HG02571 (cell line): ENCODE measurements around the gene PI16.

Source experiments
- ATAC-seq: cut with Tn5 transposase; IDR thresholded peaks from one replicate; pipeline ENCODE4 v1.9.1; 2021; ENCODE audit warnings: mild to moderate bottlenecking, moderate library complexity; ENCODE audit not compliant: unreplicated experiment

PI16 gene

DNA sequence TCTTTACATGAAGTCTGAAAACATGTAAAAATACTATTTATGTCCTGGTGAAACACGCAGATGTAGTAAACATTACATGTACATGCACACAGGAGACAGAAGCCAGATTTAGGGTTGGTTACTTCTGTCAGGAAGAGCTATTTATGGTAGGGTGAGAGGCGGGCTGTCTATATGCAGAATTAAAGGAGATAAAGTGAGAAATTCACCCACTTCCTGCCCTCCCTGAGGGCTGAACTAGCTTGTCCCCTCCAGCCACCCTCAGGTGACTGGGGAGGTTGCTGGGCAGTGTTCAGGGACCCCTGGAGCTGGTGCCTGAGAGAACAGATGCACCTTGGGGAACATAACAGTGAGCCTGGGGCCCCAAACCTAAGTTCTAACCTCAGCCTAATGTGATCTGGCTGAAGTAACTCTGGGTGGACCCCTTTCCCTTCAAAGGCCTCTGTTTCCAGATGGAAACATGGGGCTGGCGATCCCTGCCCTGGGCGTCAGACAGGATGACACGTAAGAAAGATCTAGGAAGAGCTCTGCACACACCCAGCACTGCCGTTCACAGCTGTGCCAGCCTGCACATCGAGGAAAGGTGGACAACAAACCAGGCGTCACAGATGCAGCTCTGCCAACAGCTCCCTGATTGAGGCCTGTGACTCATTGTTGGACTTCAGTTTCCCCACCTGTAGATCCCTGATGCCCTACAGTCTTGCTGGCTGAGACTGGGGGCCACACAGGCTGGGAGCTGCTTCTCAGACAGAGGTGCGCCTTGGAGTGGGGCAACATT, 1.3 kb downstream of the PI16 start:
- no peak for ATAC-seq

DNA sequence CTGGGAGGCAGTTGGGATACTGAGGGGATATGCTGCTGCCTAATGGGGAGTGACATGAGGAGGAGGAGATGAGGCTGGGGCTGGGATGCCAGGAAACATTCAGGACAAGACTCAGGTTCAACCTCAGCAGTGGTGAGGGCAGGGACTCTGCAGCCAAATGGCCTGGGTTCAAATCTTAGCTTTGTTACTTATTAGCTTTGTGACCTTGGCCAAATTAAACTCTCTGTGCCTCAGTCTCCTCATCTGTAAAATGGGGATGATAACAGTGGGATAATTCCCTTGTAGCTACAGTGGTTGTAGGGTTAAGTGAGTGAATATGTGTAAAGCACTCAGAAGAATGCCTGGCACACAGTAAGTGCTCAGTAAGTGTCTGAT, 1.9 kb downstream of the PI16 start:
- no peak for ATAC-seq

DNA sequence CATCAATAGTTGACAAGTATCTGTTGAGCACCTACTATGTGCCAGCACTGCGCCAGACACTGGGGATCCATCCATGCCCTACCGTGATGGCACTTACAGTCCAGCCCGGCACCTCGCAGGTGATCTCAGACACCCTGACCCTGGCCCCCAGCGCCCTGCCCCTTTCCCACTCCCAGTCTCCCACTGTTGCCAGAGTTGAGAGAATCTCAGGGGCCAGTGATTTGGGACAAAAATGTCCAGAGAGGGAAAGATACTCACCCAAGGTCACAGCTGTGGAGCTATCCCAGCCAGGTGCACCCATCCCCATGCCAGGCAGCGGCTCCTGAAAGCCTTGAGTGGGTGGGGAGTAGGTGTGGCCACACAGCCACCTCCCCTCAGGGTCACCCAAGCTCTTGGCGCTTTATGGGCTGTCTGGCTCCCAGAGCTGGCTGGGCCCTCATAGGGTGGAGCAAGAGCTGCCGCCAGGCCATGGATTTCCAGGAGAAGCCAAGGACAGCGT, 3.3 kb downstream of the PI16 start:
- no peak for ATAC-seq

DNA sequence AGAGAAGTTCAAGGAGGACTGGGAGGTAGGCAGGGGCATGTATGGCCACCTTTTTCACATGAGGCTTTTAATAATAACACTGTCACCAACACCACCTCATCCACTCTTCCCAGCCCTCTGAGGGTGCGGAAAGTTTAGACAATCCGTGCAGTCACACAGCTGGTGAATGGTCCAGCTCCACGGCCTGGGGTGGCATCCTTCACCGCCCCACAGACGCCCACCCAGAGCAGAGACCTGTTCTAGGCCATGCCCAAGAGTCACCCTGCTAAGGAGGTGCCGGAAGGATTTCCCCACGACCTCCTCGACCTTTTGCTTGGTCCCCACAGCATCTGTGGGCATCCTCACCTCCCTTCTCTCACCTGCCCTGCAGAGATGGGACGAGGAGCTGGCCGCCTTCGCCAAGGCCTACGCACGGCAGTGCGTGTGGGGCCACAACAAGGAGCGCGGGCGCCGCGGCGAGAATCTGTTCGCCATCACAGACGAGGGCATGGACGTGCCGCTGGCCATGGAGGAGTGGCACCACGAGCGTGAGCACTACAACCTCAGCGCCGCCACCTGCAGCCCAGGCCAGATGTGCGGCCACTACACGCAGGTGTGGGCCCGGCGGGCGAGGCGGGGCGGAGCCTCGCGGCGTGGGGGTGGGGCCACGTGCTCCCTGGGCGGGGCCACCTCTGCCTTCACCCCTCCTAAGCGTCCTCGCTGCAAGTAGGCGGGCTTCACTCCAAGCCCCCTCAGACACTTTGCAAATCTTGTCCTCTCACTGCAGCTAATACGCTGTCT, 4.4 kb downstream of the PI16 start:
- no peak for ATAC-seq

DNA sequence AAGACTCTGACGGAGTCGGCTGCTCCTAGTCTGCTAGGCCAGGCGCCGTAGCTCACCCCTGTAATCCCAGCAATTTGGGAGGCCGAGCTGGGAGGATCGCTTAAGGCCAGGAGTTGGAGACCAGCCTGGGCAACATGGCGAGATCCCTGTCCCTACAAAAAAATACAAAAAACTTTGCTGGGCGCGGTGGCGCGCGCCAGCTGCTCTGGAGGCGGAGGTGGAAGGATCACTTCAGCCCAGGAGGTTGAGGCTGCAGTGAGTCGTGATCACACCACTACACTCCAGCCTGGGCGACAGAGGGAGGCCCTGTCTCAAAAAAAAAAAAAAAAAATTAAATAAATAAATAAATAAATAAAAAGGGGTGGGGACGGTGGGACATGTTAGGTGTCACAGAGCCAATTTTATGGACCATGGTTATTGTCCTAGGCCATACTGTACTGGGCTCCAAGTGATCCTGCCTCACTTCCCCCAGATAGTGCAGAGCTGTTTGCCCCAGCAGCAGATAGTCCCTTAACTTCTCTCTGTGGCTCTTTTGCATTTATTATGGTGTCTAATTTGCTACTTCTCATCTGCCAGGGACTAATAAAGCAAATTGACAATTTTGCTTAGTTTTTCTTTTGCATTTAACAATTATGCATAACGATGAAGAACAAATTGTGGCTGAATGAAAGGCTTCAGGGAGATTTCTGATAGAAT, 5.2 kb downstream of the PI16 start:
- no peak for ATAC-seq

DNA sequence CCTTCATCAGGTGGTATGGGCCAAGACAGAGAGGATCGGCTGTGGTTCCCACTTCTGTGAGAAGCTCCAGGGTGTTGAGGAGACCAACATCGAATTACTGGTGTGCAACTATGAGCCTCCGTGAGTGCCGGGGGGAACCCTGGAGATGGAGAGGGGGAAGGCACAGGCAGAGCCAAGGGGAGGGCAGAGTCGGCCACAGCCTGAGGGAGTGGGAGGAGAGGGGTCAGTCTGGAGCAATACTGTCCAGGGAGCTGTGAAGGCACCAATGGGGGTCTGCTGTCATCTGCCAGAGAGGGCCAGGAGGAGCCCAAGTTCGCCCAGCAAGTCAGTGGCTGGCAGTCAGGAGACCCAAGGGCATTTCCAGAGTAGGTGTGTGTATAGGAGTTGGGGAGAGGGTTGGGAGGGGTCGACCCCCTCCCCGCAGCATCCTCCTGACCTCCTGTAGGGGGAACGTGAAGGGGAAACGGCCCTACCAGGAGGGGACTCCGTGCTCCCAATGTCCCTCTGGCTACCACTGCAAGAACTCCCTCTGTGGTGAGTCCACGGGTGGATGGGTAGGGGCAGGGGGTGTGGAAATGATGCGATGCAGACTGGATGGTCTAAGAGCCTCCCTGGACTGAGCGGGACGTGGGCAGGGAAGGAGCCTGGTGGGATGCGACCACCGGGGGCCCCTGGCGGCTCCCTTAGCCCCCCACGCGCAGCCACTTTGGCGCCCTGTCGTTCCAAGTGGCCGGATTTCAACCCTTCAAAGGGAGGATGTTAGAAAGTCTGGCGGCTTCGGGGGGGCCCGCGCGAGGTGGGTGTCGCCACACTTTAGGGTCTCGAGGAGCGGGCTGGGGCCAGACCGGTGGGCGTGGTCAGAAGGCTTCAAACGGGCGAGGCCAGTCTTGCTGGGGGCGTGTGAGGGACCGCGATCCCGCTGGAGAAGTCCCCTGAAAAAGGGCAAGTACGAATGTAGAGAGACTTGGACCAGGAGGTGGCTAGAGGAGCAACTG, 7.2 kb downstream of the PI16 start:
- no peak for ATAC-seq

DNA sequence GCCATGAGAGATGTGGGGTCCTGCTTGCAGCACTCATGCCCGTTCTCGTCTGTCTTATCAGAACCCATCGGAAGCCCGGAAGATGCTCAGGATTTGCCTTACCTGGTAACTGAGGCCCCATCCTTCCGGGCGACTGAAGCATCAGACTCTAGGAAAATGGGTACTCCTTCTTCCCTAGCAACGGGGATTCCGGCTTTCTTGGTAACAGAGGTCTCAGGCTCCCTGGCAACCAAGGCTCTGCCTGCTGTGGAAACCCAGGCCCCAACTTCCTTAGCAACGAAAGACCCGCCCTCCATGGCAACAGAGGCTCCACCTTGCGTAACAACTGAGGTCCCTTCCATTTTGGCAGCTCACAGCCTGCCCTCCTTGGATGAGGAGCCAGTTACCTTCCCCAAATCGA, 8.3 kb downstream of the PI16 start:
- no peak for ATAC-seq

DNA sequence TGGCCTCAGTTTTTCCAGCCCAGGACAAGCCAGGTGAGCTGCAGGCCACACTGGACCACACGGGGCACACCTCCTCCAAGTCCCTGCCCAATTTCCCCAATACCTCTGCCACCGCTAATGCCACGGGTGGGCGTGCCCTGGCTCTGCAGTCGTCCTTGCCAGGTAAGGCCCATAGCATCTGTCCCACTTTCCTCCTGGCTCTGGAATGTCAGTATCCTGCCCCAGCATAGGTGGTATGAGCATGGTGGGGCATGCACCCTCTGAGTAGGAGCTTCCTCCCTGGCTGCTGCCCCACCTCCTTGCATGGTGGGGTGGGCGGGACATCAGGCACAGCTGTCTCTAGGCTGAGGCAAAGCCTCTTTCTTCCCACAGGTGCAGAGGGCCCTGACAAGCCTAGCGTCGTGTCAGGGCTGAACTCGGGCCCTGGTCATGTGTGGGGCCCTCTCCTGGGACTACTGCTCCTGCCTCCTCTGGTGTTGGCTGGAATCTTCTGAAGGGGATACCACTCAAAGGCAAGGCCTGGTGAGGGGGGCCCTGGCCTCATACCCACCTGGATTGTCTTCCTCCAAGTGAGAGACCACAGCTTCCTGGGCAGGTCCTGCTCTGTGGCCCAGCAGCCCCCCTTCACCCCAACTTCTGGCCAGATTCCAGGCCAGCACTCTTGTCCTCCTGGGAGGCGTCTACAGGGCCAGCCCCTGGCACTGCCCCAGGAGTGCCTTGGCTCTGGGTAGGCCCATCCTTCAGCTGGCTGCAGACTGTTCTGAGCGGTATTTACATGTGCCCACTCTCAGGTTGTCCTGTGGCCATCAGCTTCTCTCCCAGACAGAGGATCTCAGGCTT, 9.1 kb downstream of the PI16 start:
- ATAC-seq = no peak

DNA sequence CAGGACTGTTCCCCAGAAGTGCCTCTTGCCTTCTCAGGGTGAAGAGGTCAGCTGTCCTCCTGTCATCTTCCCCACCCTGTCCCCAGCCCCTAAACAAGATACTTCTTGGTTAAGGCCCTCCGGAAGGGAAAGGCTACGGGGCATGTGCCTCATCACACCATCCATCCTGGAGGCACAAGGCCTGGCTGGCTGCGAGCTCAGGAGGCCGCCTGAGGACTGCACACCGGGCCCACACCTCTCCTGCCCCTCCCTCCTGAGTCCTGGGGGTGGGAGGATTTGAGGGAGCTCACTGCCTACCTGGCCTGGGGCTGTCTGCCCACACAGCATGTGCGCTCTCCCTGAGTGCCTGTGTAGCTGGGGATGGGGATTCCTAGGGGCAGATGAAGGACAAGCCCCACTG, 9.8 kb downstream of the PI16 start:
- ATAC-seq = no peak

DNA sequence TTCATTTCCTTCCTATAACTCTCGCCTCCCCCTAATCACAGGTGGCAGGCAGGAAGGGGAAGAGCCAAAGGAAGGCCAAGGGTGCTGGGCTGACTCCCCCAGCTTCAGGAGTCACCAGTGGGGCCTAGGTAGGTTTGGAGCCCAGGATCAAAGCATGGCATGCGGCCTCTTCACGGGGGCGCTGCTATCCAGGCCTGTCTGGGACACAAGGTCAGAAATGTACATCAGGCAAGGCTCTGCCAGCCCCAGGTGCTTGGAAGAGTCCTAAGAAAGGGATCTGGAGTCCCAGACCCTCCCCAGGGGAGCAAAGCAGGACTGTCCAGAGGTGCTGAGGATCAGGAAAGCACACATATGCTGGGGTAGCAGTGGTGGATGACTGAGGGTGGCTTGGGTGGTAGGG, 10.4 kb downstream of the PI16 start:
- ATAC-seq = no peak

DNA sequence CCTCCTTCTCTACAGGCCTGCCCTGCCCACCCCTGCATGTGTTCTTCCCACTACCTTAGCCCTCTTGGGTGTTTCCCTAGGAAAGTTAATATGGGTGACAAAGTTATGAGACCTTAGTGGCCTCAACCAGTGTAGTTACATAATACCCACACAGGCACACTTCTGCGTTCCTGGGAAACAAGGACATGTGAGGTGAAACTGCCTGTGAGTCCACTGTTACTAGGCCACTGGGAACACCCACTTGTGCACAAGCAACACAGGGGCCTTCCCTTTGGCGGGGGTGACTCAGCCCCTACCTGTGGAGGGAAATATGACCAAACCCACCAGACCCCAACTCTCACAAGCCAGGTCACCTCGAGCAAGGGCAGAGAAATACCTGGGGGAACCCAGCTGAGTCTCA, 12.8 kb downstream of the PI16 start:
- ATAC-seq = no peak

DNA sequence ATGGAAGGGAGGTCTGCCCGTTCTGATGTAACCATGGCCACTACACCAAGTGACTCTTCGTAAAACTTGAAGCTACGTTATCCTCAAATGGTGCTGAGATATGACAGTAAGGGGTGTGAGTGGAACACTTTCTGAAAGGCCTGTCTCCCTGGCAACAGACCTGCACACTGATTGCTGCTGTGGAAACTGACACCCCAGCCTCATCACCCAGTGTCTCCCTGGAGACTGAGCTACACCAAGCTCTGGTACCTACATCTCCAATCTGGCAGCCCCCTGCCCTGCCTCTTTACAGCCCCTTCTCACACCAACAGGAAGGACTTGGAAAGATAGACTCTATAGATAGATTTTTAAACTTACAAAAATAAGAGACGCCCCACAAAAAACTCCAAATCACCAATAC, 13.2 kb downstream of the PI16 start:
- no peak for ATAC-seq

DNA sequence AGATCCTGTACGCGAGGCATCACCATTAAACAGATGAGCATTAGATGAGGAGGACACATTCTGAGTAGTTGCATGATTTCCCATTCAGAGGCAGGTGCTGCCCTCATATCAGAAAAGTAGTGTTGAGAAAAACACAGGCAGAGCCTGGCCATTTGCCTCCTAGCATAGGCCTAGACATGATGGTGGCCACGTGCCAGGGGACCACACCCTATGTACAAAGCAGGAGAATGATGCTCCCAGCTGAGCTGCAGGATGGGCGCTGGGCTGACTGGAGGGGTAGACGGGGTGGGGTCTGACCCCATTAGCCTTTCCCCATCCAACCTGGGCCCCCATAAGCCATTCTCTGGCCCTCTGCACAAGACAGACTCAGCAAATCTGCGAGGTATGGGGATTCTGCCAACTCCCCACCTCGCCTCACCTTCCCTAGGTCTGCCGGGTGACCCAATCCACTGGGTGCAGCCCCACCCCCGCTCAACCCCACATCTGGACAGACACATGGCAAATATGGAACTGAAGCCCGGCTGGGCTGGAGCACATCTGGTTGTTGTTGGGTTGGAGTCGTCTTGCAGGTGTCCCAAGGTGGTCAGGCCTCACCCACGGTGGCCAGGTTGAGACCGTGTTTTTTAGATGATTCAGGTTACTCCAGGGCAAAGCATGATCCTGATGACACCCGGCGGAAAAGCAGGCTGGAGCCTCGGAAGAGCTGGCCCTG, 13.9 kb downstream of the PI16 start:
- no peak for ATAC-seq

DNA sequence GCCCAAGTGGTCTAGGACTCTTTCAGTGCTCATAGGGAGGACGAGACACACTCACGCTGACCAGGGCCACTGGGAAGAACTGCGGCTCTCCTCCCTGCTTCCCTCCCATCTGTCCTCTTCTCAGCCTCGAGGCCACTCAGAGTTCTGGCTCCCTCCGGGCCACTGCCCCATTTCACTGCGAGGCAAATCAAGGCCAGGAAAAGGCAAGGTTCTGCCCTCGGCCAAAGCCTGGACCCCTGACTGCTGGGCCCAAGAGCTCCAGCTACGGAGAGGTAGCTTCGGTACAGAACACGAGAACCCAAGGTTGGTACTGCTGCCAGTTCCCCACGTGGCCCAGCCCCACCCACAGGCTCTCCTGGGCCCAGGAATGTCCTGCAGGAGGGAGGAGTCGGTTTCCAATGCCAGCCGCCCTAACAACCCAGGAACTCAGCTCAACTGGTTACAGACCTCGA, 14.7 kb downstream of the PI16 start:
- no peak for ATAC-seq

DNA sequence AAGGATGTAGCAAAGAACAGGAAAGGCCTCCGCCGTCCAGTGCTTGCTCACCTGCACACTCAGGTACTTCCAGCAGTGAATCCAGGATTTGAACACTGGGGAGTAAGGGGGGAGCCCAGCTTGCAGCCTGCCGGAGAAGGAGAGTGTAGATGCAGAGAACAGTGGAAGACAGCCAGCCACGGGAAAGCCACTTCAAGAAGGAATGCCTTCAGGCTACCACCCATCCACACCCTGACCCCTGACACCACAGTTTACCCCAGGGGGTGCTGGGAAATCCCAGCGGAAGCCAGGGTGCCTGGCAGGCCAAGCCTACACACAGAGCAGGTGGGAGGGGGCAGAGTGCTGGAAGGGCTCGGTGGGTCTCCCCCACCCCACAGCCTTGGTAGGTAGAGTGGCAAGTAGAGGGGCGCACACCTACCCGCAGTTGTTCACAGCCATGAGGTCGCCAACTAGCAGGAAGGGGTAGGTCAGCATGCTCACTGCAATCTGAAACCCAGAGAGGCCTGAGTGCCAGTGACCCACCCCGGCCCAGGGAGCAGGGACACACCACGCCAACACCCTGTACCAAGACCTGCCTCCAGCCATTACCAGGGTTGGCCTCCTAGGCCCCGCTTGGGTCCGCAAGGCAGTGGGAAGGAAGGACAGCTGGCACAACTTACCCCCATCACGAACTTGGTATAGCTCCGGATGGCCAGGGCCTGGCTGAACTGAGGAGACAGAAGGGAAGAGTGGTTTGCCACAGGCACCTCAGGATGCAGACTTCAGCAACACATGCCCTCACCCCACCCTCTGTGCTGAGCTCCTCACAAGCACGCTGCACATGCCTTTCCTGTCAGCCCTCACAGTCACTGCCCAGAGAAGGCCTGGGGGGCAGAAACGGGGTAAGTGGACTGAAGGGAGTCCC, 15.7 kb downstream of the PI16 start:
- ATAC-seq = no peak

DNA sequence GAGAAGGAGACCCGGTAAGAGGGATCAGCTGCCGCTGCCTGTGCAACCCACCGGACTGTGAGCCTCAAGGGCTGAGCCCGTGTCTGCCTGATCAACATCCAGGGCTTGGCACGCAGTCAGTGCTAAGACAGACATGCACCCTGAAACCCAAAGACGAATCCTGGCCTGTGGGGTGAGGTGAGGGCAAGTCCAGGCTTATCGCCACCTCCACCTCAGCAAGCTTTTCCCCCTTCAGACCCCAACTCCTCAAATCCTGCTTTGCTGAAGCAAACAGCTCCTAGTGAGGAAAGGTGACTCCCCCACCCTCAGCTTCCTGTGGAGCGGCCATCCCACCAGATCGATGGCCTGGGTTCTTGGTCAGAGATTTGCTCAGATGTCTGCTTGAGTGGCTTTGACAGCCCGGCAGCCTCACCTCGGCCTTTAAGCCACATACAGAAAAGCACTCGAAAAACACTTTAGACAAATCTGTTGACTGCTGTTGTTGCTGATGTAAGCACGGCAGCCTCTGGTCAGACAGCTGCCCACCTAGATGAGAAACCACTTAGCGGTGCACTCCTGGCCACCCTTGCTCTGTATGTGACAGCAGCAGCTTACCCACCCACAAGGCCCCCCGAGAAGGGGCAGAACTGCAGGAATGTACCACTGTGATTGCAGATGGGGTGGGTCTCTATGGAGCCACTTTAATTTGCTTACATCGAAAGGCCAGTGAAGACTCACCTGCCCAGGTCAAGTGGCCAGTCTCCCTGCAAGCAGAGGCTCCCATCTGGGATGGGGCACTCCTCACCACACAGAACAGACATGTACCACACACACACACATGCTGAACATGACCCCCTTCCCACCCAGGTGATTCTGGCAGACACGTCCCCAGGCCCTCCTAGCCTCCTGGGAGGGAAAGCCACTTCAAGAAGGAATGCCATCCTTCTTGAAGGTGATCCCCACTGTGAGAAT, 16.6 kb downstream of the PI16 start:
- ATAC-seq = no peak
